ACHN (cell line): Measurements from ENCODE around the gene LRRC23.
"Not testable (repeated sequence)": the region's sequence is repeated elsewhere in the genome, so short reads cannot be mapped to it uniquely, and the experiment has no call there.

ENCODE experiments used
- DNase-seq: peaks from one replicate; pipeline ENCODE4 v3.0.0-alpha.2; 2015
- in situ Hi-C: cut with HindIII; loops from 2 replicates; pipeline ENCODE4 v1.10.0; 2017; ENCODE audit warnings: low sequenced_read_pairs, low pct_ligation_motif_present, low pct_unique_long_range_greater_than_20kb

Gene LRRC23, protein sequence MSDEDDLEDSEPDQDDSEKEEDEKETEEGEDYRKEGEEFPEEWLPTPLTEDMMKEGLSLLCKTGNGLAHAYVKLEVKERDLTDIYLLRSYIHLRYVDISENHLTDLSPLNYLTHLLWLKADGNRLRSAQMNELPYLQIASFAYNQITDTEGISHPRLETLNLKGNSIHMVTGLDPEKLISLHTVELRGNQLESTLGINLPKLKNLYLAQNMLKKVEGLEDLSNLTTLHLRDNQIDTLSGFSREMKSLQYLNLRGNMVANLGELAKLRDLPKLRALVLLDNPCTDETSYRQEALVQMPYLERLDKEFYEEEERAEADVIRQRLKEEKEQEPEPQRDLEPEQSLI

DNA sequence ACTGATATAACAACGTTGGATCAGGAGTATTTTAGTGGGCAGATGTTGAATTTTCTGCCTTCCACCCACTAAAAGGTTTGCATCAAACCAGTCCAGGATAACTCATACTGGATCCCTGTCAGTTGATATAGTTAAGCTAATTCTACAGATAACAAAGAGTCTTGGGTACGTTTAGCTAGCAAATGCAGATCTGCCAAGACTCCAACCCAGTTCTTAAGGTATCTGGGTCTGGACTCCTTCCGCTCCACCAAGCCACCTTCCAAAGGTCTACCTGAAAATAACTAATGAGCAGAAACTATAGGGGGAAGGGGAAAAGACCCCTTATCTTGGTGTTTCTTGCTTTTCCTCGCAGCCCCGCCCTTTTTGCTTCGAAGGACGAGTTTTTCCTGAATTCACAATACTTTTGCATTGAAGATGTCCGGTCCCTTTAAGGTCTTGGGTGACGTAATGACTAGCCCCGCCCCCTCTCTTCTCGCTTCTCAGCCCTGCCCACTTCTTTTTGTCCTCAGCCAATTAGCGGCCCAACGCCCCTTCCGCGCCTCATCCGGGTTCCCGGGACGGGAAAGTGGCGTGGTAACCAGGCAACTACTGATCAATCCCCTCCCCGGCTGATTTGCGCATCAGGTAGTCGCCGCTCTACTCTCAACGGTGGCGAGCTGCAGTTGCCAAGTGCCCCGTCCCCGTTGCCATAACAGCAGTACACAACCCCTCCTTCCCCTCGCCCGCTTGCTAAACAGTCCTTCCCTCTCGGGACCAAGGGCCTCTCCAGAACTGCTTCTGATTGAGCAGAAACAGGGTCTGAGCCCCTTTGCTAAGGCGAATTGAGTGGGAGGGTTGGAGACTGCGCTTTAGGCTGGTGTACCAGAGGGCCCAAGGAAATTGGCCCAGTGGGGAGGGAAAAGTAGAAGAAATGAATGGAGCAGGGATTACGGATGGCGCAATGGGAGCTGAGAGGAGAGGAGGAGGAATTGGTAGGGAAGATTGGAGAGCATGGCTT is at the start of gene LRRC23:
Gene LRRC23 (plus strand): TSS at position 543 of the 997 bp plus-strand sequence. CDS start 812 bp downstream, outside the sequence.
- in situ Hi-C loops, result no loop called here

DNA sequence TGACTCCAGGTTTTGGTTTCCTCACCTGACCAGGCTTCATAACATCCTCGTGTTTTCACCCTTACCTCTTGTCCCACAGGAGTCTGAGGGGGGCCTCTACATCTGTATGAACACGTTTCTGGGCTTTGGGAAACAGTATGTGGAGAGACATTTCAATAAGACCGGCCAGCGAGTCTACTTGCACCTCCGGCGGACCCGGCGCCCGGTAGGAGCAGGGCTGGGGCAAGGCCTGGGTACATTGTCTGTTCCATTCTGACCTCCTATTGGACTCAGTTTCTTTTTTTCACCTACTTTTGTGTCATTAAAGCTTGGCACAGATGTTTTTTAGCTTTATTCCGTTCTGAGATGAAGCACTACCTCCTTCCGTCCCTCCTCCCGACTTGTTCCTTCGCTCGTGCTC is 49.3 kb upstream of the LRRC23 start:
- DNase-seq, result no peak
- in situ Hi-C loops, result no loop called here

More for the DNA sequence above, at the start of gene LRRC23:
- peak; percentile 99 for DNase-seq

DNA sequence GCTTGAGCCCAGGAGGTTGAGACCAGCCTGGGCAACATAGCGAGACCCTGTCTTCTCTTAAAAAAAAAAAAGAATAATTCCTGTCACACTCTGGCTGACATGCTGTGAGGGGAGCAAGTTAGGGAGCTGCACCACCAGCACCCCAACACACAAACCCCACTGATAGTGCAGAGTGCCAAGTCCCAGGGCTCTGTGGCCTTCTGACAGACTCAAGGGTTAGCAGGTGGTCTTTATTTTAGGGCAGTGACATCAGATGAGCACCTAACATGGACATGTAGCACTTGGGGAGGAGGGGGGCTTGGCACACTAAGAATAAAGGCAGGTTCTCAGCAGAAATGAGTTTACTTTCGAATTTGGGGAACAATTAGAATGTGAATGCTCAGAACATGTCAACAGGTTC is 45.8 kb upstream of the LRRC23 start:
- no peak for DNase-seq
- in situ Hi-C loops, result no loop called here

DNA sequence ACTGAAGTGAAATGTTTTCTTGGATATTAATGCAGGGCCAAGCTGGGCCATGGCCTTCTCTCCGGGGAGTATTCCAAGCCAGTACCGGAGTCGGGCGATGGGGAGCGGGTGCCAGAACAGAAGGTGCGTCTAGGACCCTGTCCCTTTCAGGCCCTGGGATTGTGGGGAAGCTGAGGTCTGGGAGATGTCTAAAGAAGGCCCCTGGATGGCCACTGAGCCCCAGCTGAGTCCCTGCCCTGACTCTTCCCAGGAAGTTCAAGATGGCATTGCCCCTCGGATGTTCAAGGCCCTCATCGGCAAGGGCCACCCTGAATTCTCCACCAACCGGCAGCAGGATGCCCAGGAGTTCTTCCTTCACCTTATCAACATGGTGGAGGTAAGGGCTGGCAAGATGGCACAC is 44.5 kb upstream of the LRRC23 start:
- in situ Hi-C loops, result no loop called here
- no peak for DNase-seq

DNA sequence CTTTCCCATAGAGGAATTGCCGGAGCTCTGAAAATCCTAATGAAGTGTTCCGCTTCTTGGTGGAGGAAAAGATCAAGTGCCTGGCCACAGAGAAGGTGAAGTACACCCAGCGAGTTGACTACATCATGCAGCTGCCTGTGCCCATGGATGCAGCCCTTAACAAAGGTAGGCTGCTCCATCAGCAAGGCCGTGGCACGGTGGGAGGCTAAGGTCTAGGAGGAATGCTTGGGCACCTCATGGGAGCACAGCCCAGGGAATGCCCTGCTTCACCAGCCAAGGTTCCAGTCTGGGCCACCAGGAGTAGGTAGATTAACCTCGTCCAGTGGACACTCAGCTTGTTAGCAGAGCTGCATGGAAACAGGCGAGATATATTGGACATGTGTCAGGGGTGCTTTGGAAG is 43.7 kb upstream of the LRRC23 start:
- no peak for DNase-seq
- in situ Hi-C loops, result no loop called here

DNA sequence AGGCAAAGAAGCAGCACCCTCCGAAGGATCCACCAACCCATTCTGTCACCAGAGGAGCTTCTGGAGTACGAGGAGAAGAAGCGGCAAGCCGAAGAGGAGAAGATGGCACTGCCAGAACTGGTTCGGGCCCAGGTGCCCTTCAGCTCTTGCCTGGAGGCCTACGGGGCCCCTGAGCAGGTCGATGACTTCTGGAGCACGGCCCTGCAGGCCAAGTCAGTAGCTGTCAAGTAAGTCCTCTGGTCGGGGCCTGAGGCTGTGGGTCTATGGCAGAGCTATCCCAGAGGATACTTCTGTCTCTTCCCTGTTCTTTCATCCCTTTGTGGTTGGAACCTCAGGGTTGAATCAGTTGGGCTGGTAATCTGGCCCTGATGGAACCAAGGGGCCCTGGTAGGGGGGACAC is 43.2 kb upstream of the LRRC23 start:
- in situ Hi-C loops, result no loop called here
- DNase-seq, result no peak

DNA sequence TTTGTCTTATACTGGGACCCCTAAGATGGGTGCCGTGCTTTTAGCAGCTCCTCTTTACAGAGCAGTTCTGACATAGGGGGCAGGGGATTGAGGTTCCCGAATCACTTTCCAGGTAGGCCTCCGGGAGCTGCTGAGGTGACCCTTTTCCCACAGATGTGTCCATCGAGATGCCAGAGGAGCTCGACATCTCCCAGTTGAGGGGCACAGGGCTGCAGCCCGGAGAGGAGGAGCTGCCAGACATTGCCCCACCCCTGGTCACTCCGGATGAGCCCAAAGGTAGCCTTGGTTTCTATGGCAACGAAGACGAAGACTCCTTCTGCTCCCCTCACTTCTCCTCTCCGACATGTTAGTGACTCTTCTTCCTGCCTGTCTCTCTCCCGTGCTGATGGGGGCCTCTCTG is 41.6 kb upstream of the LRRC23 start:
- DNase-seq, result no peak
- in situ Hi-C loops, result no loop called here

DNA sequence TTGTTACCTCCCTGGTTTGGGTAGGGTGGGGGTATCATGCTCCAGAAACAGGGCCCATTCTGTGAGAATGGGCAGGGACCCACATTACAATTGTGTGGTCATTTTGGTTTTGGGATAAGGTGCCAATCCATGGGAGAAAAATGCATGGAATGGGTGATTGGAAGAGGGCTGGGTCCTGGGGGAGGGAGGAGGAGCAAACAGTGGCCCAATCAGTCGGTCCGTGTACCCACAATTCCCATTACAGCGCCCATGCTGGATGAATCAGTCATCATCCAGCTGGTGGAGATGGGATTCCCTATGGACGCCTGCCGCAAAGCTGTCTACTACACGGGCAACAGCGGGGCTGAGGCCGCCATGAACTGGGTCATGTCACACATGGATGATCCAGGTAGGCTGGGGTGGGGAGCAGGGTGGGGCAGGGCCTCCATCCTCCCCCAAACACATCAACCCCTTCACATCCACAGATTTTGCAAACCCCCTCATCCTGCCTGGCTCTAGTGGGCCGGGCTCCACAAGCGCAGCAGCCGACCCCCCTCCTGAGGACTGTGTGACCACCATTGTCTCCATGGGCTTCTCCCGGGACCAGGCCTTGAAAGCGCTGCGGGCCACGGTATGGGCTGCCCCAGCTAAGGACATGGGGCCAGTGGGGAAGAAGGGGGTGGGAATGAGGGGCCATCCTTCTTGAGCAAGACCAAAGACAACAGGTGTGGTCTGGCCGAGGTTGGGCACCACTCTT is 40.9 kb upstream of the LRRC23 start:
- in situ Hi-C loops, result no loop called here
- DNase-seq, result no peak

DNA sequence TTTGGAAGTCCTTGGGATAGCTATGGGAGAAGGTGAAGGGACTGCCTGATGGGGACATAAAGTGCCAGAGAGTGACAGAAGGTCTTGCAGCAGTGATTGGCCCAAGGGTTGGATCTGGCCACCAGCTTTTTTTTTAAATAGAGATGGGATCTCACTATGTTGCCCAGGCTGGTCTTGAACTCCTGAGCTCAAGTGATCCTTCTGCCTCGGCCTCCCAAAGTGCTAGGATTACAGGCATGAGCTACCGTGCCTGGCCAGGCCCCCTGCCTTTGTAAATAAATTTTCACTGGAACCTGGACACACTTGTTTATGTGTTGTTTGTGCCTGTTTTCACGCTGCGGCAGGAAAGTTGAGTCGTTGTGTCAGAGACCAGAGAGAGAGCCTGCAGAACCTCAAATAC is 39.3 kb upstream of the LRRC23 start:
- in situ Hi-C loops, DNase-seq: not testable (repeated sequence)

DNA sequence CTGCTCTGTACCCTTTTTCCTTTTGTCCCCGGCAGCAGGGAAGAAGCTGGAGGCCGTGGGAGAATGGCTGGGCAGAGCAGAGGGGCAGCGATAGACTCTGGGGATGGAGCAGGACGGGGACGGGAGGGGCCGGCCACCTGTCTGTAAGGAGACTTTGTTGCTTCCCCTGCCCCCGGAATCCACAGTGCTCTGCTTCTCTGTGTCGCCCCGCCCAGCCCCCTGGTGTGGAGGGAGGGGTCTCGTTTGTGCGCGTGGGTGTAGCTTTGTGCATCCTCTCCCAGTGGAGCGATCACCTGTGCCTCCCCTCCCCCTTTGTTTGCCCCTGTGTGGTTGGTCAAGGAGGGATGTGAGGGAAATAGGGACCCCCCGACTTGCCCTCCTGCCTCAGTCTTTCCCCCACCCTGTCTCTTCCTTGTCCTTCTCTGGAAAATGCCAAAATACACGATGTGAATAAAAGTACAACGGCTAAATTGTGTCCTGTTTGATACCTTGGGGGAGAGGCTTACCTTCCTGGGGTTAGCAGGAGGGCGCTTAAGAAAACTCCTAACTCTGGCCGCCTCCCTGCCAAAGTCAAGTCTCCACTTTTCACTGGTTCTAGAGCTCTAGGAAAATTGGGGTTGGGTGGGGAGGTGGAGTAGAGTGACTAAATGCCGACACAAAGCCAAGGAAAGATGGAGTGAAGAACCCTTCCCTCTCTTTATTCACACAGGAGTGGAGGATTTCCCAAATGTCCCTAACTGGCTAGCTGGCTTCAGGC is 38.3 kb upstream of the LRRC23 start:
- no peak for DNase-seq
- in situ Hi-C loops, result no loop called here

DNA sequence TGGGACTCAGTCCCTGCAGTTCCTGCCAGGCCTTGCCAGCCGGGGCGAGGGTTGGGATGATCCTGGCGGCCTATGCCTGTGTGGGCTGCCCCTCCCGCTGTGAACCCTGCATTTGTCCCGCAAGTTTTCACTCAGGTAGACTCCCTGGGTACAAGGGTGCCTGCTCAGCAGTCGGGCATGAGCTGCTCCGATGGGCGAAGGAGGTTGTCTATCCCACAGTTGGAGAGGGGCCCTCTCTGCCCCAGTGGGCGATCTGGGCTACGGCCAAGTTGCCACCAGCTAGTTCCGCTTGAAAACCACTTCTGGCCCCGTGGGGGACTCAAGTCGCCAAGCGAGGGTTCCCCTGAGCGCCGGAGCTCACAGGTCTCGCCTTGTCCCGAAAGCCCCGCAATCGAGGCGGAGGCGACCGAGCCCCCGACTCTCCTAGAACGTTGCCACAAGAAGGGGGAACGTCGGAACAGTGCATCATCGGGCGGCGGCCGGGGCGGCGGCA is 37.7 kb upstream of the LRRC23 start:
- peak; percentile 36 for DNase-seq
- in situ Hi-C loops, result no loop called here

DNA sequence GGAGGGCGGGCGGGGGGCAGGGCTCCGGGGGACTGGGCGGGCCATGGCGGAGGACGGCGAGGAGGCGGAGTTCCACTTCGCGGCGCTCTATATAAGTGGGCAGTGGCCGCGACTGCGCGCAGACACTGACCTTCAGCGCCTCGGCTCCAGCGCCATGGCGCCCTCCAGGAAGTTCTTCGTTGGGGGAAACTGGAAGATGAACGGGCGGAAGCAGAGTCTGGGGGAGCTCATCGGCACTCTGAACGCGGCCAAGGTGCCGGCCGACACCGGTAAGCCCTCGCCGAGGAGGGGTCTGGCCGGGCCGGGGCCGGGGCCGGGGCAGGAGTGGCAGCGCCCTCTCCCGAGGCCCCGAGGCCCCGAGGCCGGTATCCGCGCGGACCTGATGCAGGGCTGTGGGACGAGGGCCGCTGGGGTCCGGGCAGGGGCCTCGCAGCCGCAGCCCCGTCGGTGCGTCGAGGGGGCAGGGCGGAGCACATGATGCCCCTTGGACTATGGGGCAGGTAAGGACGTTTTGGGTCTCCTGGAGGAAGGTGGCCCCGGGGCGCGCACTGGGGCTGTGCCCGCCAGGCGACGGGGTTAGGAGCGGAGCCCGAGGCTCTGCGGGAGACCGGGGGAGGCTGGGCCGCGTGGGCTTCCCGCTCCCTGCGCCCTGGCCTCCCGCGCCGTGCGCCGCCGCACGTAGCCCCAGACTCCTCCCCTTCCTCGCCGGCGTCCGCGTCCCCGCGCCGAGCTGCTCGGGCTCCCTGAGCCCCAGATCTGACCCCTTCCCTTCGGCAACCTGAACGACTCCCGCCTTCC is 37.0 kb upstream of the LRRC23 start, which contains the start of gene TPI1:
Gene TPI1 (plus strand): TSS at position 119 of the 798 bp plus-strand sequence. CDS start 36 bp downstream, at position 155.
- in situ Hi-C loops, result no loop called here
- peak; percentile 85 for DNase-seq

DNA sequence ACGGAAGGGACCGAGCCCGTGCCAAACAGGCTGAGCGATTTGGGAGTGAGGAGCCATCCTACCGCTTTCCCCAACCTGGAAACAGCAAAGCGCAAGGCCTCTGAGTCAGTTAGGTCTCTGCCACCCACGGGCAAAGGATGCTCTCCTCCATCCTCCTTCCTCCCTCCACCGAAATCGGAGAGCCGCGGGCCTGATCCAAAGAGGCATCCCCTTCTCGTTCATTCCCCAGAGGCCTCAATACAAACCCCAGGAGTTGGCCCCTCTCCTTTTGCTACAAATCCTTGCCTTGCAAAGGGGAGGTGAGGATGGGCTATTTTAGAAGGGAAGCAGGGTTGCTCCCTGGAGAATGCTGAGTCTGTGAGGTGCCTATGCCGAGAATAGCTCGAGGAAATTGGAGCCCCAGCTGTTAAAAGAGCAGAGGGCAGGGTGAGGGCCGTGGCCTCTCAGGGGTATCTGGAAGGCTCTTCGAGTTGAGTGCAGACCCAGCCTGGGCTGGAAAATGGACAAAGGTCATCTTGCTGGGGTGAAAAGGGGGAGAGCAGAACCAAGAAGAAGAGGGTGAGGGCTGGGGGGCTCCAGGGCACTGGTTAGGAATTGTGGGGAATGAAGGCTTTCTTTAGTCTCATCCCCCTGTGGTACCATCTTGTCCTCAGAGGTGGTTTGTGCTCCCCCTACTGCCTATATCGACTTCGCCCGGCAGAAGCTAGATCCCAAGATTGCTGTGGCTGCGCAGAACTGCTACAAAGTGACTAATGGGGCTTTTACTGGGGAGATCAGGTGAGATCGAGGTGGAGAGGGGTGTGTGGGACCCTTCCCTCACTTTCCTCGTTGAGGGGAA is 36.2 kb upstream of the LRRC23 start:
- in situ Hi-C loops, result no loop called here
- peak; percentile 36 for DNase-seq

DNA sequence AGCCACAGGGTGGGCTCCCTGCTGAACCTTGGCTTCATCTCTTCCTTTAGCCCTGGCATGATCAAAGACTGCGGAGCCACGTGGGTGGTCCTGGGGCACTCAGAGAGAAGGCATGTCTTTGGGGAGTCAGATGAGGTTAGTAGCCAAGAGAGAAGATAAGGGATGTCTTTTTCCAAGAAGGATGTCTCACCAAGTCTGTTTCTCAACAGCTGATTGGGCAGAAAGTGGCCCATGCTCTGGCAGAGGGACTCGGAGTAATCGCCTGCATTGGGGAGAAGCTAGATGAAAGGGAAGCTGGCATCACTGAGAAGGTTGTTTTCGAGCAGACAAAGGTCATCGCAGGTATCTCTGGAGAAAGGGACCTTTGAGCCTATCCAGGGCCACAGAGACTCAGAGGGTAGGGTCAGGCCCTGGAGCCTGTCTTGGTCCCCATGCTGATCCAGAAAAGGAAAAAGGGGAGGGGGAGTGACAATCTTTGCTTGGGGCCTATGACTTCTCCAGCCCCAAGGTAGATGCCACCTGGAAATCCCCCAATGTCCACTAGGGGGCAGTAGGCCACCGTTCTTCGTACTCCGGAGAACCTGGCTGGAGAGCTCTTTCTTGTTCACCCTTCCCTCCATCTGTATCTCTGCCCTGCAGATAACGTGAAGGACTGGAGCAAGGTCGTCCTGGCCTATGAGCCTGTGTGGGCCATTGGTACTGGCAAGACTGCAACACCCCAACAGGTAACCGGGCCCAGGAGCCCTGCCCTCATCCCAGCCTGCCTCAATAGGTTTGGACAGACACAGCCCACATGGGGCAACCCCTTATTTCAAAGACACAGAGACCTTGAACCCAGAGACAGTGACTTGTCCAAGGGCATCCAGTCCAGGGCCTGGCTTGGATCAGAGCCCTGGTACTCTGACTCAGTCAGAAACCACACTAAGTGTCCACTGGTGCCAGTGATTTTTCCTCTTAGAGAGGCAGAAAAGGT is 35.3 kb upstream of the LRRC23 start:
- DNase-seq, result peak; percentile 89
- in situ Hi-C loops, result no loop called here

DNA sequence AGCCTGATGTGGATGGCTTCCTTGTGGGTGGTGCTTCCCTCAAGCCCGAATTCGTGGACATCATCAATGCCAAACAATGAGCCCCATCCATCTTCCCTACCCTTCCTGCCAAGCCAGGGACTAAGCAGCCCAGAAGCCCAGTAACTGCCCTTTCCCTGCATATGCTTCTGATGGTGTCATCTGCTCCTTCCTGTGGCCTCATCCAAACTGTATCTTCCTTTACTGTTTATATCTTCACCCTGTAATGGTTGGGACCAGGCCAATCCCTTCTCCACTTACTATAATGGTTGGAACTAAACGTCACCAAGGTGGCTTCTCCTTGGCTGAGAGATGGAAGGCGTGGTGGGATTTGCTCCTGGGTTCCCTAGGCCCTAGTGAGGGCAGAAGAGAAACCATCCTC is 34.3 kb upstream of the LRRC23 start:
- in situ Hi-C loops, DNase-seq: not testable (repeated sequence)
